ENCODE measurements around the gene ADD1.

The ADD1 gene

GRCh38 chr4:2834001-2834921 lies 9.4 kb upstream of the ADD1 start:
- peak; percentile 1 for DNase-seq (ENCODE audit: low spot score)

GRCh38 chr4:2835978-2836377 lies 7.7 kb upstream of the ADD1 start:
- DNase-seq (ENCODE audit: low spot score) = no peak

- no peak for DNase-seq (ENCODE audit: low spot score)
These were observed 7.2 kb upstream of the ADD1 start for GRCh38 chr4:2836391-2836859.

- peak; percentile 4 for DNase-seq (ENCODE audit: low spot score)
These were observed 6.3 kb upstream of the ADD1 start for GRCh38 chr4:2837110-2837903.

GRCh38 chr4:2837904-2838496 lies 5.6 kb upstream of the ADD1 start:
- peak; percentile 68 for DNase-seq (ENCODE audit: low spot score)

GRCh38 chr4:2839060-2839459 lies 4.6 kb upstream of the ADD1 start:
- DNase-seq (ENCODE audit: low spot score) = no peak

- no peak for DNase-seq (ENCODE audit: low spot score)
These were observed 869 bp upstream of the ADD1 start for GRCh38 chr4:2842687-2843262.

- no peak for DNase-seq (ENCODE audit: low spot score)
These were observed 419 bp downstream of the ADD1 start for GRCh38 chr4:2843941-2844584.

GRCh38 chr4:2846172-2846571 lies 2.5 kb downstream of the ADD1 start:
- DNase-seq (ENCODE audit: low spot score) = no peak

GRCh38 chr4:2847302-2847871 lies 3.7 kb downstream of the ADD1 start:
- no peak for DNase-seq (ENCODE audit: low spot score)

GRCh38 chr4:2848449-2848848 lies 4.8 kb downstream of the ADD1 start:
- no peak for DNase-seq (ENCODE audit: low spot score)

GRCh38 chr4:2849267-2850152 lies 5.9 kb downstream of the ADD1 start:
- DNase-seq (ENCODE audit: low spot score) = no peak

GRCh38 chr4:2850966-2851798 lies 7.5 kb downstream of the ADD1 start:
- no peak for DNase-seq (ENCODE audit: low spot score)

GRCh38 chr4:2852481-2852921 lies 8.9 kb downstream of the ADD1 start:
- no peak for DNase-seq (ENCODE audit: low spot score)

GRCh38 chr4:2855584-2855983 lies 11.9 kb downstream of the ADD1 start:
- DNase-seq (ENCODE audit: low spot score) = no peak

- DNase-seq (ENCODE audit: low spot score) = no peak
These were observed 12.6 kb downstream of the ADD1 start for GRCh38 chr4:2856266-2856665.

GRCh38 chr4:2857349-2857927 lies 13.8 kb downstream of the ADD1 start:
- no peak for DNase-seq (ENCODE audit: low spot score)

- DNase-seq (ENCODE audit: low spot score) = peak; percentile 57
These were observed 15.0 kb downstream of the ADD1 start for GRCh38 chr4:2858451-2859217.
